IPS-18c (cell line): ENCODE measurements around the gene CYP1B1.
"Not testable (repeated sequence)": the region's sequence is repeated elsewhere in the genome, so short reads cannot be mapped to it uniquely, and the experiment has no call there.

Source experiments
- H3K4me3 ChIP-seq: 2 replicates; pipeline ENCODE4 v1.7.0; 2013; ENCODE audit warnings: low read depth, mild to moderate bottlenecking, low read length, moderate library complexity; ENCODE audit not compliant: insufficient read depth
- H3K9me3 ChIP-seq: one replicate; pipeline ENCODE4 v1.6.1; 2013; ENCODE audit warnings: mild to moderate bottlenecking, low read length, moderate library complexity; ENCODE audit not compliant: control insufficient read depth, insufficient read depth

The CYP1B1 gene

DNA sequence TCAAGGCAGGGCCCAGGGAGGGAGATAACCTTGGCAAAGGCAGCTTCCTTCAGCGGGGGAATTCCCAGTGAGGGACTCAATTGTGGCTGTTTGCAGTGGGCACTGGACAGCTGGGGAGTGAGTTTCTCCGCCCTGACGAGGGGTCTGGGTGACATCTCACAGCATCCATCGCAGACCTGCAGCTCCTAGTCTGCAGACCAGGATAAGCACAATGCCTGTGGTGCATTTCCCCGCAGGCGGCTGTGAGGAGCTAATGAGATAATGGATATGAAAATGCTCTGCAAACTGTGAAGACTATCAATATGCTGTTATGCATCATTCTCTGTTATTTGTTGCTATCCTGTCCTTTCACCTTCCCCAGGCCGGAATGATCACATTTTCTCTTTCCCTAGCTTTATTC is 30.0 kb upstream of the CYP1B1 start:
- Histone ChIP-seq H3K4me3 (no peak overlapping the region), H3K9me3 (no peaks in the 10 kb centered on the region)

DNA sequence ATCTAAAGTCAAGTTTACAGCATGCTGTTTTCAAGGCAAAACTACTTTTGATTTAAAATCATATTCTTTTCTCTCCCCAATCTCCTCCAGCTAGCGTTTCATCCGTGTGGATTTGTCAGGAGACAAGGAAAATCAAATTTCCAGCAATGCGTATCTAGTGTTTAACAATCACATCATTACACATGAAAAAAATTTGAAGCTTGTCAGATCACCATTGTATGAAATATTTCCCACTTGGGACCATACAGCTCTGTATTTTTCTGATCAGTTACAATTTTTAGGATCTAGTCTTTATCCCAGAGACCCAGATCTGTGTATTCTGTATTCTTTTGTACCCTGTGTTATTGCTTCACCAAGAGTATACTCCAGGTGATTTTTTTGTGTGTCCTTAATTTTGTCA is 28.6 kb upstream of the CYP1B1 start:
- Histone ChIP-seq H3K4me3 (no peak overlapping the region), H3K9me3 (no peaks in the 10 kb centered on the region)

DNA sequence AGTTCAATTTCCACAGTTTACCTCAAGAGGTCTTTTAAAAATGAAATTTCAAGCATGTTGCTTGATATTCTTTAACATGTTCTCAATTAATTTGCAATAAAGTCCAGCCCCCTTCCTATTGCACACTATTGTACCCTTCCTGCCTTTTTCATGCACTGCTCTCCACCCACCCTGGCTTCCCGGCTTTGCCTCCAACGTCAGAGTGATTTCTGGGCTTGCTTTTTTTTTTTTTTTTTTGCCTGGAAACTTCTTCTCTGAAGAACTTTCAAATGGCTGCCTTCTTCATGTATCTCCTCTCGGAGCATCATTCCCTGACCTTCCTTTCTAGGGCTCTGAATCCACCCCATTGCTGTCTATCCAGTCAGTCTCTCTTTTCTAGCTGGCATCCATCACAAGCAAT is 24.4 kb upstream of the CYP1B1 start:
- Histone ChIP-seq H3K9me3 (no peaks in the 10 kb centered on the region), H3K4me3 (no peak overlapping the region)

DNA sequence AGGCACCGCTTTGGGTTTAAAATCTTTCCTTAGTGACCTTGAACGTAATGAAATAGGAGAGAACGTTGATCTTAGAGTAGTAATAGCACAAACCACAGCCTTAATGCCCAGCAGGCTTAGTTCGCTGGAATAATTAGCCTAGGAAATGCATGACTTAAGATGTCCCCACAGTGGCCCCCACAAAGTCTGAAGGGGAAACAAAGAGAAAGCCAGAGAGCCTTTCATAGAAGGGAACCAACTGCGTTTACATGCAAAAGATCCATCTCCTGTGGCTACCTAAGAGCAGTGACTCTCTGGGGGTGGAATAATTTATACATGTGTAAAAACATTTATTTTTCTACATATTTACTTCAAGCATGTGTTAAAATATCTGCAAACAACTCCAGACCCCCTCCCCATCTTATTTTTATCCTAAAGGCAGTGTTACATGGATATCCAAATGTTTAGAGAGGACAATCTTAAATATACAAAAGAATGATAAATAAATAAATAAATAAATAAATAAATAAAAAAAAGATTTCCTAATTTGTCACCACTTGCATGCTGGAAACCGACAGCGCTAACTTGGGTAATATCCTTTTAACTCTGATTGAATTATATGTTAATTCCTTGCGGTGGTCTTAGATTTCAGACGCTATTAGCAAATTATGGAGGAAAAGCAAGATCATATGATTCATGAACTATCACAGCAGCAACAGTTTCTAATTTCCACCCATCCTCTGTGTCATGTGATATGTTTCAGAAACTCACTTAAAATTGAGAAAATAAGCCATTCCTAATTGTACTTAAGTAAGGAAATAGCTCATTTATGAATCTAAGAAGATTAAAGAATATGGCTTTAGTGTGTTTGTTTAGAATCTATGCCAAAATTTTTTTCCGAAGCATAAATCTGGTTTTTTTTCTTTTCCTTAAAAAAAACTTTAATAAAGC is 23.4 kb upstream of the CYP1B1 start:
- peak overlapping the region; percentile 1; the same call in 1 of the 2 replicates for H3K4me3 ChIP-seq

DNA sequence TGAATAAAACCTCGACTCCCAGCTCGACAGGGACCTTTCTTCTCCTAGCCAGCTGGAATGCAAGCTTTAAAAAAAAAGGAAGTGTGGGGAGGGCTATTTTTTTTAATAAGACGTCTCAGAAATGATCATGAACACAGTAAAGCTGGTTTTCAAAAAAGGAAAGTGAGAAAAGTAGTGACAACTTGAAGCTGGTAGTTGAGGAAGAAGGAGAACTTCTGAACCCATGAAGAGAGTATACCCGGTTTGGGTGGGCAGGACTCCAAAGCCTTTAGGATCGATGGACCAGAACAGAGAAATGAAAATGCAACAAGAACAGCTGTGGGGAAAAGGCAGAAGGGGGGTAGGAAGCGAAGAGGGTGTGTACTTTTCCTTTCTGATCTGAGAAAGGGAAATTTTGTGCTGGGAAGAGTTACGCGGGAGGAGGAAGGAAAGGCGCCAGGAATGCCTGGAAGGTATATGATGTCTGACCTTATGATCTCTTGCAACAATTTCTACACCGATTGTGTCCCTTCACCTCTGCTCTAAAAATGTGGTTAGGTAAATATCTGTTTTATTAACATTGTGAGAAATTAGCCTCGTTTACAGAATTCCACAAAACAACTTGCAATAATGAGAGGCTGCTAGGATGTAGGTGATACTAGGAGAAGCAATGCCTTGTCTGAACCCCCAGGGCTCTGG is 22.6 kb upstream of the CYP1B1 start:
- Histone ChIP-seq H3K4me3 (peak overlapping the region; percentile 34), H3K9me3 (no peaks in the 10 kb centered on the region)

More for the DNA sequence above, 23.4 kb upstream of the CYP1B1 start:
- no peaks in the 10 kb centered on the region for H3K9me3 ChIP-seq

DNA sequence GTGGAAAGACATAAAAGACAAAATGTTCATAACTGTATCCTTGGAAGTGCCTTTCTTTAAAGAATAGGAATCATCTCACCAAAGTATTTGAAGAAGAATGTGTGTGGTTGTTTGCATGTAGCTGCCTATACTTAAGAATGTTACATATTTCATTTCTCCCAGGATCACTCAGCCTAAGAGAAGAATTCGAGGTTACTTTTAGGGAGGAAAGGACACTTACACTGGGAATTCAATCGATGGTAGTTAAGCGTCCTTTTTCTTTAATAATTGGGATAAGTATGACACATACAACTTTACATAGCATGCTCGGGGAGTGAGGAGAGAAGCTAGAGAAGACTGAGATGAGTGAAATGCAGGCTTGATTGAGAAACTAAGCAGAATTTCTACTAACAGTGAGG is 22.0 kb upstream of the CYP1B1 start:
- Histone ChIP-seq H3K4me3 (peak overlapping the region; percentile 34; the same call in 1 of the 2 replicates), H3K9me3 (no peaks in the 10 kb centered on the region)

DNA sequence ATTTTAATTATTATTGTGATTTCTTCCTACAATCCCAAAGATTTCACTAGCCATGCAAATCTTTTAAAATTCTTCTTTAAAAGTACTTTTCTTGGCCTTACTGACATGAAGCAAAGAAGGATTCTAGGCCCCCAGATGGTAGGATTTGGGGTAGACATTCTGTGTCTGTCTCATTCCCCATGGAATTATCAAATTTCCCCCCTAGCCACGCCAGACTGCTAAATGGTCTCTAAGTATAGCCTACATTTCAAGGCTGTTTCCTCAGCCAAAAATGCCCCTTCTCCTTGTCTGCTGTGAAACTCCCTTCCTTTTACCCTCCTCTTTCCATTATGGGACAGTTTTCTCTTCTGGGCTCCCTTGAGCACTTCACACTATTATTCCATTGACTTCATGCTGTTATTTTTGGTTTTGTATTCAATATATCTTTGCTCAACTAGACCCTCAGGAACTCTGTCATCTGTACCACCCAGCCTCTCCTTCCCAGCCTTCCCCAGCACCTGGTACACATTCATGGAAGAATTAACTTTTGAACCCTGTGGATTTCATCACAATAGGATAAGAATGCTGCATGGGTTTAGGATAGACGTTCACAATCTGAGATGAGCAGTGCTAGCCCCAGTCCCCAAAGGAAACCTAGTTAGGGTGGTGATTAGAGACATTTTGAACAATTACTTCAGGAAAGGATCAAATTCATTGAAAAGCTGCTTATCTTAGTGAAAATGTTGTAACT is 21.5 kb upstream of the CYP1B1 start:
- Histone ChIP-seq H3K9me3 (no peaks in the 10 kb centered on the region), H3K4me3 (no peak overlapping the region)

DNA sequence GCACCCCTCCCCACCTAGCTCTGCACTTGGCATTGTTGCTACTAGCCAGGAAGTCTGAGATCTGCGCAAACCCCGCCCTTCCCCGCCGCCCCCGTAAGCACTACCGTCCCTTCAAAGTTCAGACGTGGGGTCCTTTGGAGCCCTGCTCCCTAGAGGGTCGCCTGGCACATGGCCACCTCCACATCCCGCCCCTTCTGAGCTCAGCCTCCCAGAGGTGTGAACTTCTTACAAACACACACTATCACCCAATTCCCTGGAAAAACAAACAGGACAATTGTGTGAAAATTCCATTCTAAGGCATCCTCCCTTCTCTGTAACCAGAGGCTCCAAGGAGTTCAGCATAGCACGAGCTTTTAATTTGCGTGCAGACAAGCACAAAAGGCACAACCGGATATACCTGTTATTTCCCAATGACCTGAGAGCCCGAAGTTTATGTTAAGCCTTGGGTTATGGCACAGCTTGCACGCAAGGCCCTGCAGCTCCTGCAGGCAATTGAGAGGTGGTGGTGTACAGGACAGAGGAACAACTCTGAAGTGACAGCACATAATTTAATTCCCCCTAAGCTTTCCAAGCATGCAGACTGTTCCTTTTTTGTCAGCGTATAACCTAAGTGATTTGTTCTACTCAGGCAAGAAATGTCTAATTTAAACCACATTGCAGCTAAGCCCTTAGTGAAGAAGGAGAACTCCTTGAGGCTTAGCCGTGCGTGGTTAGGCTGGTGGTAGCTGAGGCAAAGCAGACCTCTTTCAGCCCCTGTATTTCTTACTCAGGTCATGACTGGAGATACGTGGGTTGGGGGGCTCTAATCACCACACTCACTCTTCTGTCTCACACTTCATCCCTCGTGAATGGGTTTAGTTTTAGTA is 20.3 kb upstream of the CYP1B1 start:
- Histone ChIP-seq H3K4me3 (no peak overlapping the region), H3K9me3 (no peaks in the 10 kb centered on the region)

DNA sequence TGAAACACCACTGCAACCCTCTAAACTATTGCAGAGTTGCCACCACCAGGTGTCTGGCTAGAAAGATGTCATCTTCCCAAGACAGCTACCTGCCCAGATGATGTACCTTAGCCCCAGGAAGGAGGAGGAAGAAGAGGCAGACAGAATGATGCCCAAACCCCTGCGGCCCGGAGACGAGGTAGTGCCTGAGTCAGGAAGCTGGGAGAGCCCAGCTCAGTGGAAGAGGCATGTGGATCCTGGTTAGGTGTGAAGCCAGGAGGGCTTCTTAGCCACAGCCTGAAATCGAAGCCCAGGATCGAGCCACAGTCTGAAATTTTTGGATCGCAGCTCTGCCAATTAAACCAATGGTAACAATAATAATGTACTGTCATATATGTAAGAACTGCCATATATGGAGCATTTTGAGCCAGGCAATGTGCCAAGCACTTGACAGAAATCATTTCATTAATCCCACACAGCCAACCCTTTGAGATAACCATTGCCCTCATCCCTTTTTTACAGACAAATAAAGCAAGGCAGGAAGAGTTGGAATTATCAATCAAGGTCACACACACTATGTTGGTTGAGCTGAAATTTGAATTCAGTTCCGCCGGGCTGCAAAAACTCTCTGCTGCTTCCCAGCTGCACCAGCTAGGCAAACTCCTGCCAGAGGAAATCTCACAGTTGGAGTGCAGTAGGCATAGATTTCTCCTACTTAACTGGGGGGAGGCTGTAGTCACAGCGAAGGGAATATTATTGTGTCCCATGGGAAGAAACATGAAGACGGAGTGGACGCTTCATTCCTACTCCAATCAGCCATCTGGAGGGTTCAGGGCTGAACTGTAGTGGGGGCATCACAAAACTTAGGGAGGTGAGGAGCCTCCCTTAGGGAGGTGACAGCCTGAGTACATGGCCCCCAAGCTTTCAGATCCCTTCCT is 19.4 kb upstream of the CYP1B1 start:
- no peak overlapping the region; the same call in 1 of the 2 replicates for H3K4me3 ChIP-seq

DNA sequence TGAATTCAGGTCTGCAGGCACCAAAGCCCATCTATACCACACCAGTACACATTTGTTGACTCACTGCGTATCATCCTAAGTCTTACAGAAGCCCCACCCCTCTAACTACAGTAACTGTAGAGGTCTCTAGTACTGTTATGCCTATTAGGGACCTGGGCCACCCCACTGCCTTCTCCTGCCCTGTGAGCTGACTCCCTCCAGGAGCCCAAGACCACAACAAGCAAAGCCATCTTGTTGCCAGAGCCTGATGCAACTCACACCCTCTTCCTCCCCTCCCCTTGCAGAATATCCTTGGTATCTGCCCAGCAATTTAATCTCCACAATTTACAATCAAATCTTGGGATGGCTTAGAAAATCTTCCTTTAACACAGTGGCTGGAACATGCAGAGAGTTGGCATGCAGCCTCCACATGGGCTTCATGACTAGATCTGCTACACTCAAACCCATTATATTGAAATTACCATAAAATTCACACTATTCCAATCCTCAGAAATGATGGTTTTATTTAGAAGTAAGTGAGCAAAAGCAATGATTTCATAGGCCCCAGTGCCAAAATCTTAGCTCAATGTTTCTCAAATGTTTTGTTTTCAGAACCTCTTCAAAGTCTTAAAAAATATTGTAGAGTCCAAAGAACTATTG is 17.7 kb upstream of the CYP1B1 start:
- no peak overlapping the region for H3K4me3 ChIP-seq
- no peaks in the 10 kb centered on the region for H3K9me3 ChIP-seq

More for the DNA sequence above, 19.4 kb upstream of the CYP1B1 start:
- no peaks in the 10 kb centered on the region for H3K9me3 ChIP-seq

DNA sequence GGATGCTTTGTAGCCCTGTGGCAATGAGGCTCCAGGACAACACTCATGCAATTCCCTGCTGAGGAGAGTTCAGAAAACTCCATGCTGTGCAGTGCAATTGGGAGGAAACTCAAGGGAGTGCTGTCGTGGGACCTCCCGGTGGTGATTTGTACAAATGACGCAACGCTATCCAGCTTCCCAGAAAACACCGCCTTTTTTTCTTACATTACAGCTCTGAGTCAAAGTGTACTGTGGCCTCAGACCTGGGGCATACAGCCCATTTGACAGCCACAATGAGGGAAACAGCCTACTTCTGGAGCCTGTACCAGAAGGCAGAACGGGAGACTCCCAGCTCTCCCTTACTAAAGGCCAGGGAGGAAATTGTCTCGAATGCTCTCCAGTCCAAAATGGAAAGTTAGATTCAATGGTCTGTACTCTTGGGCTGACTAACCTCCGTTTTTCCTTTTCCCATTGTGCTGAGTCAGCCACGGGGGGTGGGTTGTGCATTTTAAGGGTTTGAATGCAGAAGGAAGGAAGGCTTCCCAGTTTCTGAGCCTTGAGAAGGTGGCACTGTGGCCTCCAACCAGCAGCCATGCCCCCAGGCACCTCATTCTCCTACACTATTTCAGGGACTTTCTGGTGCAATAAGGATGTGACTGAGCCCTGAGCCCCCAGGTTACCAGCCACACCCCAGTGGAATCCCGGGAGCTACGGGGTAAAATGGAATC is 16.4 kb upstream of the CYP1B1 start:
- no peak overlapping the region for H3K4me3 ChIP-seq
- no peaks in the 10 kb centered on the region for H3K9me3 ChIP-seq

DNA sequence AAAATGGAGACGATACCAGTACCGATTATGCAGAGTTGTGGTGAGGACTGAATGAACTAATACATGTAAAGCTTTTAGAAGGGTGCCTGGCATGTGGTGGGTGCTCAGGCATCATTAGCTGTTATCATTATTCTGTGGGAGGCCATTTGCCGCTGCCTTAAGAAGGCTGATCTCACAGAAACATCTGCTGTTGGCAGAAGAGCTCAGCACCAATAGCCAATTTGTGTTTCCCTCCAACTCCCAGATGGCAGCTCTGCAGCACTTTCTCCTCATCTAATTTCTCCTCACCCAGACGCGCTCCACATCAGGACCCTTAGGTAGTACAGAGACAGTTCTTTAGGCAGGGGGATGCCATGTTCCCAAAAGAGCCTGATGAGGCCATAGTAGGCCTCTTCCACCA is 15.8 kb upstream of the CYP1B1 start:
- no peaks in the 10 kb centered on the region for H3K9me3 ChIP-seq
- no peak overlapping the region for H3K4me3 ChIP-seq

DNA sequence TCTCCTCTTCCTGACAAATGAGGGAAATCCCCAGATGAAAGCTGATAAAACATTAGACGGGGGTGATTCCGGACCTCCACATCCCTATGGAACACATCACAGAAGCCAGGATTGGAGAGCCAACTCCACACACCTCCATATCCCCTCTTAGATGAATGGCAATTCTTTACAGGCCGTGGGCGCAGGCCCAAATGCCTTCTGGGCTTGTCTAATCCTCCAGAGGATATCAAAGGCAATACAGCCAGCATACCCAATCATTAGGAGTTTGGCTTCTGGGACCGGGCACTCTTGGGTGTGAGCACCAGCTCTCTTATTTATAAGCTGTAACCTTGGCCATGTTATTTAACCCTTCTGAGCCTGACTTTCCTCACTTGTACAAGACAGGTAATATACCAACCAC is 15.0 kb upstream of the CYP1B1 start:
- Histone ChIP-seq H3K9me3 (no peaks in the 10 kb centered on the region), H3K4me3 (no peak overlapping the region)

DNA sequence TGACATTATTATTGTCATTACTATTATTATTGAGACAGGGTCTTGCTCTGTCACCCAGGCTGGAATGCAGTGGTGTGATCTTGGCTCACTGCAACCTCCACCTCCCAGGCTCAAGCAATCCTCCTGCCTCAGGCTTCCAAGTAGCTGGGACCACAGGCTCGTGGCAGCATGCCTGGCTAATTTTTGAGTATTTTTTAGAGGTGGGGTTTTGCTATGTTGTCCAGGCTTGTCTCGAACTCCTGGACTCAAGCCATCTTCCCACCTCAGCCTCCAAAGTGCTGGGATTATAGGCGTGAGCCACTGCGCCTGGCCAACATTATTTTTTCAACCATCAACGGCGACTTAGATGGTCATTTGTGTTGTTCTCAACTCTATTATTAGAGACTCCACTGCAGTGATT is 14.3 kb upstream of the CYP1B1 start:
- not testable (repeated sequence) for H3K4me3 ChIP-seq, H3K9me3 ChIP-seq
